OCI-LY1 (cell line): ENCODE results near the gene POU2F2.
"Not testable (repeated sequence)": the region's sequence is repeated elsewhere in the genome, so short reads cannot be mapped to it uniquely, and the experiment has no call there.

Source experiments
- H2AFZ ChIP-seq: fragments of 200-600 bp; sonication (generic), shearing (Covaris generic); 2 replicates; pipeline ENCODE4 v1.6.0; 2014; ENCODE audit warnings: antibody characterized with exemption, mild to moderate bottlenecking, low read length
- H3F3A ChIP-seq: fragments of 200-600 bp; sonication (generic), shearing (Covaris generic); 2 replicates; pipeline ENCODE4 v1.6.0; 2014; ENCODE audit warnings: mild to moderate bottlenecking, antibody characterized with exemption, low read length, moderate library complexity; ENCODE audit not compliant: insufficient read depth
- H3K27ac ChIP-seq: fragments of 200-600 bp; sonication (generic); 2 replicates; pipeline ENCODE4 v1.5.1; 2014; ENCODE audit warnings: low read length, mixed run types, mild to moderate bottlenecking, low read depth; ENCODE audit not compliant: poor library complexity, severe bottlenecking
- H3K27me3 ChIP-seq: fragments of 200-600 bp; sonication (generic); 2 replicates; pipeline ENCODE4 v1.6.0; 2014; ENCODE audit warnings: antibody characterized with exemption, mild to moderate bottlenecking, low read length, moderate library complexity; ENCODE audit not compliant: insufficient read depth
- H3K36me3 ChIP-seq: fragments of 200-600 bp; sonication (generic); 2 replicates; pipeline ENCODE4 v1.6.1; 2014; ENCODE audit warnings: mild to moderate bottlenecking, antibody characterized with exemption, low read length, moderate library complexity, mixed read lengths; ENCODE audit not compliant: insufficient read depth
- H3K4me1 ChIP-seq: fragments of 200-600 bp; sonication (generic); 2 replicates; pipeline ENCODE4 v1.5.1; 2014; ENCODE audit warnings: mild to moderate bottlenecking, low read length, moderate library complexity; ENCODE audit not compliant: insufficient read depth, severe bottlenecking
- H3K4me2 ChIP-seq: fragments of 200-600 bp; sonication (generic), shearing (Covaris generic); 2 replicates; pipeline ENCODE4 v1.6.1; 2014; ENCODE audit warnings: low read length
- H3K4me3 ChIP-seq: fragments of 200-600 bp; sonication (generic); 2 replicates; pipeline ENCODE4 v1.5.1; 2014; ENCODE audit warnings: low read length, low read depth, mild to moderate bottlenecking, mixed read lengths; ENCODE audit not compliant: poor library complexity, severe bottlenecking
- H3K79me2 ChIP-seq: fragments of 200-600 bp; shearing (Covaris generic); 2 replicates; pipeline ENCODE4 v1.6.1; 2016; ENCODE audit warnings: mixed run types, low read length, mixed read lengths; ENCODE audit not compliant: insufficient read depth
- H3K9ac ChIP-seq: fragments of 200-600 bp; sonication (generic), shearing (Covaris generic); 2 replicates; pipeline ENCODE4 v1.6.1; 2014; ENCODE audit warnings: mild to moderate bottlenecking, low read length, mixed read lengths
- H3K9me2 ChIP-seq: fragments of 200-600 bp; sonication (generic), shearing (Covaris generic); 2 replicates; pipeline ENCODE4 v1.6.1; 2014; ENCODE audit warnings: low read depth, mild to moderate bottlenecking, low read length, mixed read lengths
- H3K9me3 ChIP-seq: fragments of 200-600 bp; shearing (Covaris generic); 2 replicates; pipeline ENCODE4 v1.6.1; 2014; ENCODE audit warnings: low read length, mixed read lengths
- H4K20me1 ChIP-seq: fragments of 200-600 bp; sonication (generic), shearing (Covaris generic); 2 replicates; pipeline ENCODE4 v1.6.0; 2016; ENCODE audit warnings: mild to moderate bottlenecking, low read length; ENCODE audit not compliant: insufficient read depth
- EZH2 ChIP-seq: fragments of 200-600 bp; sonication (generic), shearing (Covaris generic); IDR thresholded peaks from 2 replicates; pipeline ENCODE4 v1.8.0; 2017; ENCODE audit warnings: borderline replicate concordance, mixed run types, mild to moderate bottlenecking, antibody characterized with exemption, low read length, moderate library complexity, mixed read lengths
- TF ChIP-seq, protein P1 (sequence below): fragments of 200-600 bp; sonication (generic), shearing (Covaris generic); IDR thresholded peaks from 2 replicates; pipeline ENCODE4 v1.5.1; 2017; ENCODE audit warnings: mild to moderate bottlenecking, antibody characterized with exemption, low read length, moderate library complexity, mixed read lengths

The POU2F2 gene

DNA sequence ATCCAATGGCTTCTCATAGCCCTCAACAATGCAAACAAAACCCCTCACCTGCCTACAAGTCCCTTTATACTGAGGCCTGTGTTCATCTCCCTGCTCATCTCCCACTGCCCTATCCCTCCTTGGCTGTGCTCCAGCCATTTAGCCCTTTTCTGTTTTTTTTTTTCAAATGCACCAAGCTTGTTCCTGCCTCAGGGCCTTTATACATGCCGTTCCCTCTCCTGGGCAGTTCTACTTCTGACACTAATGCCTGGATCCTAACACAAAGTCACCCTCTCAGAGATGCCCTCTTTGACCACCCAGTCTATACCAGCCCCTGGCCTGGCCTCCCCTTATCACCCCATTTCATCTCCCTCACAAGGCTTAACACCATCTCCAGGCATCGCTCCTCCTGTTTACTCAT lies 29.4 kb downstream of the POU2F2 start:
- H3K9ac ChIP-seq: no peak overlapping the region
- no peak overlapping the region for H2AFZ ChIP-seq
- no peaks in the 10 kb centered on the region for H3K9me3 ChIP-seq
- no peaks in the 10 kb centered on the region for H3K79me2 ChIP-seq
- H3K4me3 ChIP-seq: no peak overlapping the region
- no peaks in the 10 kb centered on the region for H4K20me1 ChIP-seq
- TF ChIP-seq, protein P1, sequence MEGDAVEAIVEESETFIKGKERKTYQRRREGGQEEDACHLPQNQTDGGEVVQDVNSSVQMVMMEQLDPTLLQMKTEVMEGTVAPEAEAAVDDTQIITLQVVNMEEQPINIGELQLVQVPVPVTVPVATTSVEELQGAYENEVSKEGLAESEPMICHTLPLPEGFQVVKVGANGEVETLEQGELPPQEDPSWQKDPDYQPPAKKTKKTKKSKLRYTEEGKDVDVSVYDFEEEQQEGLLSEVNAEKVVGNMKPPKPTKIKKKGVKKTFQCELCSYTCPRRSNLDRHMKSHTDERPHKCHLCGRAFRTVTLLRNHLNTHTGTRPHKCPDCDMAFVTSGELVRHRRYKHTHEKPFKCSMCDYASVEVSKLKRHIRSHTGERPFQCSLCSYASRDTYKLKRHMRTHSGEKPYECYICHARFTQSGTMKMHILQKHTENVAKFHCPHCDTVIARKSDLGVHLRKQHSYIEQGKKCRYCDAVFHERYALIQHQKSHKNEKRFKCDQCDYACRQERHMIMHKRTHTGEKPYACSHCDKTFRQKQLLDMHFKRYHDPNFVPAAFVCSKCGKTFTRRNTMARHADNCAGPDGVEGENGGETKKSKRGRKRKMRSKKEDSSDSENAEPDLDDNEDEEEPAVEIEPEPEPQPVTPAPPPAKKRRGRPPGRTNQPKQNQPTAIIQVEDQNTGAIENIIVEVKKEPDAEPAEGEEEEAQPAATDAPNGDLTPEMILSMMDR: no peak
- TF ChIP-seq EZH2: no peak
- no peak overlapping the region for H3K27ac ChIP-seq
- H3K36me3 ChIP-seq: peaks cover 2% of the 10 kb centered on the region; the same call in 1 of the 2 replicates
- no peaks in the 10 kb centered on the region for H3K27me3 ChIP-seq
- H3F3A ChIP-seq: no peaks in the 10 kb centered on the region
- H3K9me2 ChIP-seq: no peaks in the 10 kb centered on the region
- no peaks in the 10 kb centered on the region for H3K4me1 ChIP-seq
- no peak overlapping the region for H3K4me2 ChIP-seq

DNA sequence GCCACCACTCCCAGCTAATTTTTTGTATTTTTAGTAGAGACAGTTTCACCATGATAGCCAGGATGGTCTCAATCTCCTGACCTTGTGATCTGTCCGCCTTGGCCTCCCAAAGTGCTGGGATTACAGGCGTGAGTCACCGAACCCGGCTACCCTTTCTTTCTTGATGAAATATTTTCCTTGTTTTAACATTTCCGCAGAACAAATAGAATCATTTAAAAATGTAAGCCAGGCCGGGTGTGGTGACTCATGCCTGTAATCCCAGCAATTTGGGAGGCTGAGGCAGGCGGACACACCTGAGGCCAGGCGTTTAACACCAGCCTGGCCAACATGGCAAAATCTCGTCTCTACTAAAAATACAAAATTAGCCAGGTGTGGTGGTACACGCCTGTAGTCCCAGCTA lies 32.0 kb downstream of the POU2F2 start:
- H3F3A ChIP-seq, H3K4me1 ChIP-seq, H3K27me3 ChIP-seq, H4K20me1 ChIP-seq, H3K9me3 ChIP-seq, H3K4me2 ChIP-seq, H3K79me2 ChIP-seq, H3K9ac ChIP-seq, H3K9me2 ChIP-seq, H3K4me3 ChIP-seq, H3K27ac ChIP-seq, H2AFZ ChIP-seq: not testable (repeated sequence)
- peaks cover 15% of the 10 kb centered on the region for H3K36me3 ChIP-seq

DNA sequence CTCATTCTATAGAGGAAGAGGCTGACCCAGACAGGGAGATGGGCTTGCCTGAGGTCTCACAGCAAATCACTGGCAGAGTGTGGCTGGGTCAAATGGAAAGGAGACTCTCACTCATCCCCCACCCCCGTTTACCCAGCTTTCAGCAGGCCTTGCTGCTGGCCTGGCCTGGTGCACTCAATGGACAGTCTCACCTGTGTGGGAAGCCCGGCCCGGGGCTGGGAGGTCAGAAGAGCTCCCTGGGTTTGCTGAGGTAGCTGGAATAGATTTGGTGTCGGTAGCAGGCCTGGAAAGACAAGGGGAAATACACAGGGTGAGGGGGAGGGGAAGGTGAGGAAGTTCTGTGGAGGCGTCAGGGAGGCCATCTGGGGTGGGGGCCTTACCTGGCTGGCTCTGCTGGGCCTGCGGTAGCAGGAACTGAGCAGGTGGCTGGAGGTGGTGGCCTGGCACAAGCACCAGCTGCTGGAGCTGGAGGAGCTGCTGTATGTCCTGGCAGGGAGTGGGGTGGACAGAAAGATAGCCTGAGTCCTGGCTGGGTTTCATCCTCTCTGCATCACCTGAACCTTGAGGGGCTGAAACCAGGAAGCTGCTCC lies 32.8 kb downstream of the POU2F2 start:
- H2AFZ ChIP-seq: no peak overlapping the region
- no peak overlapping the region for H3K4me3 ChIP-seq

More for the DNA sequence above, 32.8 kb downstream of the POU2F2 start:
- no peaks in the 10 kb centered on the region for H3F3A ChIP-seq
- H4K20me1 ChIP-seq: no peaks in the 10 kb centered on the region
- H3K4me1 ChIP-seq: no peaks in the 10 kb centered on the region
- no peaks in the 10 kb centered on the region for H3K9me3 ChIP-seq
- H3K27ac ChIP-seq: no peak overlapping the region
- H3K79me2 ChIP-seq: no peaks in the 10 kb centered on the region
- H3K4me2 ChIP-seq: no peak overlapping the region
- H3K27me3 ChIP-seq: no peaks in the 10 kb centered on the region
- H3K9me2 ChIP-seq: no peaks in the 10 kb centered on the region
- H3K9ac ChIP-seq: no peak overlapping the region
- TF ChIP-seq, protein P1: no peak
- no peak for TF ChIP-seq EZH2
- peaks cover 22% of the 10 kb centered on the region for H3K36me3 ChIP-seq
